IPS-18a (cell line): ENCODE data around the gene NBPF1.
"Not testable (repeated sequence)": the region's sequence is repeated elsewhere in the genome, so short reads cannot be mapped to it uniquely, and the experiment has no call there.

Experiments
- H3K27ac ChIP-seq: one replicate; pipeline ENCODE4 v1.5.1; 2013; ENCODE audit warnings: low read length
- H3K27me3 ChIP-seq: one replicate; pipeline ENCODE4 v1.6.1; 2013; ENCODE audit warnings: mild to moderate bottlenecking, low read length; ENCODE audit not compliant: control insufficient read depth, insufficient read depth
- H3K36me3 ChIP-seq: one replicate; pipeline ENCODE4 v1.6.1; 2013; ENCODE audit warnings: low read depth, low read length; ENCODE audit not compliant: control insufficient read depth
- H3K4me1 ChIP-seq: one replicate; pipeline ENCODE4 v1.6.1; 2013; ENCODE audit warnings: low read depth, low read length; ENCODE audit not compliant: control insufficient read depth
- H3K4me3 ChIP-seq: one replicate; pipeline ENCODE4 v1.5.1; 2013; ENCODE audit warnings: low read length
- H3K9ac ChIP-seq: one replicate; pipeline ENCODE4 v1.6.1; 2013; ENCODE audit warnings: mild to moderate bottlenecking, low read length, moderate library complexity
- H3K9me3 ChIP-seq: one replicate; pipeline ENCODE4 v1.6.1; 2013; ENCODE audit warnings: low read depth, low read length; ENCODE audit not compliant: control insufficient read depth

NBPF1 gene

DNA sequence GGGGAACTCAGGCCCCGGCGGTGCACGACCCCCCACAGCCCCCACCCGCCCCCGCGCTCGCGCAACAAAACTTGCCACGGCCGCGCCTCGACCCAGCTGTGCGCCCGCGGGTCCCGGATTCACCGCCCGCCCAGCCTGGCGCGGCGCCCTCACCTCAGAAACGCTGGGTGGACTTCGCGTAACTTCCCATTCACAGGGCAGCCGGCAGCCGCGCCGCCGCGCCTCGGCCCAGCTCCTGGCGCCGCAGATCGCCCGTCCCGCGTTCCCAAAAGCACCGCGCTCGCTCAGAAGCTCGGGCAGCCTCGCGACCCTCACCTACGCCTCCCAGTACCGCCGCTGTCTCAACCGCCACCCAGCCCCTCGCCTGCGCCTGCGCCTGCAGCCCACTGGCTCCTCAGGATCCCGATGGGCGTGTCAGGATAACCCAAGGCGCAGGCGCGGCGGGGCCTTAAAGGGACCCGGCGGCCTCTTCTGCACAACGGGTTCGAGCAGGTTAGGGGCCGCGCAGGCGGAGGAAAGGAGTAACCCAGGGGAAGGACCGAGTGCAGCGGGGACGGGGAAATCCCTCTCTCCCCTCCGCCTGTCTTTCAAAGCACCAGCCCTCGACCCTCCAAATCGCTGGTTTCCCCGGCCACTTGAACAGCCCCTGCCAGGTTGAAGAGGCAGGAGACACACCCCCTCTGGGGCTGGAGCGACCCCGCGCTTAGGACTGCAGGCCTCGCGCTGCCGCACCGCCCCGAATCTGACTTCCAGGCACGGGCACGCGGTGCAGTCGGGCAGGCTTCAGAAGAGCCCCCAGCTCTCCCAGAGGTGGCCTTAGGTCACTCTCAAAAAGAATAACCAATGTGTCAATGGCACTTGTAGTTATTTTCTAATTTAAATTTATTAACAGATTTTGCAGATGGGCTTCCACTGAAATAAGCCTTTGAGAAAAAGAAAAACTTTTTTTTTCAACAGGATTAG lies at the start of gene NBPF1:
TSS of gene NBPF1 (minus strand) at position 380 of the 963 bp plus-strand sequence.
- peaks cover 44% of the 10 kb centered on the region for H3K27me3 ChIP-seq
- peaks cover 13% of the 10 kb centered on the region for H3K4me1 ChIP-seq
- H3K27ac ChIP-seq, result no peak within 1 kb of the TSS
- H3K4me3 ChIP-seq, result peak within 1 kb of the TSS; percentile 72
- H3K9ac ChIP-seq, result peak within 1 kb of the TSS; percentile 52
- H3K36me3 ChIP-seq, result no peaks in the 10 kb centered on the region
- no peaks in the 10 kb centered on the region for H3K9me3 ChIP-seq

DNA sequence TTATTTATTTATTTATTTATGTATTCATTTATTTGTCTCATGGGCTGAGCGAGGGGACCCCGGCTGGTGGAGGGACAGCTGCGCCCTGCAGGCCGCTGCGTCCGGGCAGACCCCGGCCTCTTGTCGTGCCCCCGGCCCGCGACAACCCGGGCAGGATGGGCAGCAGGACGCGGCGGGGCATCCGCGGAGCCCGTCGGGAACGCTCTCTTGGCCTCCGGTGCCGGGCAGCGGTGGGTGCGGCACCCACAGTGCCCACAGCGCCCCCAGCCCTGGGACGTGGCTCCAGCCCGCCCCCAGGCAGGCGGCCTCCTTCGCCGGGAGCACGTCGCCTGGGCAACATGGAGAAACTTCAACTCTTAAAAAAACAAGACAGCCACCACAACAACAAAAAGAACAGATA lies 44.9 kb upstream of the NBPF1 start:
- not testable (repeated sequence) for H3K4me1 ChIP-seq, H3K9me3 ChIP-seq, H3K27ac ChIP-seq, H3K9ac ChIP-seq, H3K27me3 ChIP-seq, H3K4me3 ChIP-seq, H3K36me3 ChIP-seq

DNA sequence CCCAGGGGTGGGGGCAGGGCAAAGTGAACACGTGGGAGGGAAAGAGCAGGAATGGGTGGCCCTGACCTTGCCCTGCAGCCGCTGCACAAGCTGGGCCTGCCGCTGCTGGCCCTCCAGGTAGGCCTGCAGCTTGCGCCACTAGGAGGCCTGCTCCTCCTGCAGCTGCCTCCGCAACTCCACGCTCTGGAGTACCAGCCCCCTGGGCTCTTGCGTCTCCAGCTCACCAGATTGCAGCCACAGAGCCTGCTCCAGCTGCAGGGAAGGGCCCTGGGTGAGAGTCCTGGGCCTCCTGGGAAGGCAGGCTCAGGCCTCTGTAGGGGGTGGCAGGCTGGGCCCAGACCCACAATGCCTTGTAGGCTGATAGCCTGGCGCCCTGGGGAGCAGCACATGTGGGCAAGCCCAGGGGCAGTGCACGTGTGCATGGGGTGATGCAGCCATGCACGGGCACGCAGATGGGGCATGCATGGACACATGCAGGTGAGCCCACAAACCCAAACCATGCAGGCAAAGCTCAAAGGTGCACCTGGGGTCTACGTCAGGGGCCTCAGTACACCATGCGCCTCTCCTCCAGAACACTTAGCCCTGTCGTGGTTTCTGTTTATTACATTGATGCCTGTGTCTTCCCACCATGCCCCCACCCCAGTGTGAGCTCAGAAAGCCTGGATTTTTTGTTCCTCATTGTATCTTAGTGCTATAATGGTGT lies 43.8 kb upstream of the NBPF1 start:
- not testable (repeated sequence) for H3K27ac ChIP-seq, H3K36me3 ChIP-seq, H3K4me1 ChIP-seq, H3K4me3 ChIP-seq, H3K9ac ChIP-seq, H3K9me3 ChIP-seq, H3K27me3 ChIP-seq

DNA sequence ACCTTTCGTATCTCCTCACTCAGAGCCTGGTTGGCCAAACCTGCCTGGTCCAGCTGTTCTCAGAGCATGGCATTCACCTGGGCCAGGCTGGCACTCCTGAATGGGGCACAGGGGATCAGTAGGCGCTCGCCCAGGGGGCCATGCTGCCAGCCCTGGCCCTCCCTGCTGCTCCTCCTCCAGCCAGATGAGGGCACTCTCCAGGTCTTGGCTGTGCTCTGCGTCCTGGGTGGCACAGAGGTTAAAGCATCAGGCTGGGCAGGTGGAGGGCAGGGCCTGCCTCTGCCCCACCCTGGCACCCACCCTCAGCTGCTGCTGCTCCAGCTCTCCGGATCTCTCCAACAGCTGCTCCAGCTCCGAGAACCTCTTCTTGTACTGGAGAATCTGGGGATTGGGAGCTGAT lies 43.2 kb upstream of the NBPF1 start:
- H3K27me3 ChIP-seq, H3K36me3 ChIP-seq, H3K9me3 ChIP-seq, H3K9ac ChIP-seq, H3K4me3 ChIP-seq, H3K27ac ChIP-seq, H3K4me1 ChIP-seq: not testable (repeated sequence)

DNA sequence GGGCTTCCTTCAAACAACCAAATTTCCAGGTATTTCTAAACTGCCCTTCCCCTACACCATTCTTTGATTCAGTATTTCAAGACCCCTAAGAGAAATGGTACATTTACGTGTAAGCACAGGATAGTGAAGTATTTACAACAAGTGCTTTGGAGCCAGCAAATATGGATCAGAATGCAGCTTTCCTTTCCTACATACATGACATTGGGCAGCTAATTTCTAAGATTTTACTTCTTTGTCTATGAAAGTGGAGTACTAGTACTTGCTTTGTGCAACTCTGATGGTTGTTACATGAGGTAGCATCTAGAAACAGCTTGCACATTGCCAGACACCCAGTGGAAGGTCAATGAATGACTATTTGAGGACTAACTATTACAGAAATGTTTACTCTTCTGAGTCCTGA lies 38.2 kb upstream of the NBPF1 start:
- H3K9ac ChIP-seq, H3K36me3 ChIP-seq: not testable (repeated sequence)

DNA sequence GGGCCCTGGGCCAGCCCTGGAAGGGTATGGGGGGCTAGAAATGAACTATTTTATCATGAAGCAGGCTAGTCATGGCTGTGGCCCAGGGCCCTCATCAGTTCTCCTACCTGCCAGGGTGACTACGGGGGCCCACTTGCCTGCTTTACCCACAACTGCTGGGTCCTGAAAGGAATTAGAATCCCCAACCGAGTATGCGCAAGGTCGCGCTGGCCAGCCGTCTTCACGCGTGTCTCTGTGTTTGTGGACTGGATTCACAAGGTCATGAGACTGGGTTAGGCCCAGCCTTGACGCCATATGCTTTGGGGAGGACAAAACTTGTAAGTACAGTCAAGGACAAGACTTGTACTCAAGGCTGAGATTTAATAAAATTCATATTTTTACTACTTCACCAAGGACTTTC lies 36.6 kb upstream of the NBPF1 start:
- H3K9me3 ChIP-seq, H3K27ac ChIP-seq, H3K4me1 ChIP-seq, H3K9ac ChIP-seq, H3K4me3 ChIP-seq, H3K36me3 ChIP-seq: not testable (repeated sequence)
- H3K27me3 ChIP-seq, result peaks cover 21% of the 10 kb centered on the region

More for the DNA sequence above, 38.2 kb upstream of the NBPF1 start:
- not testable (repeated sequence) for H3K4me1 ChIP-seq, H3K4me3 ChIP-seq, H3K9me3 ChIP-seq, H3K27ac ChIP-seq
- peaks cover 15% of the 10 kb centered on the region for H3K27me3 ChIP-seq

DNA sequence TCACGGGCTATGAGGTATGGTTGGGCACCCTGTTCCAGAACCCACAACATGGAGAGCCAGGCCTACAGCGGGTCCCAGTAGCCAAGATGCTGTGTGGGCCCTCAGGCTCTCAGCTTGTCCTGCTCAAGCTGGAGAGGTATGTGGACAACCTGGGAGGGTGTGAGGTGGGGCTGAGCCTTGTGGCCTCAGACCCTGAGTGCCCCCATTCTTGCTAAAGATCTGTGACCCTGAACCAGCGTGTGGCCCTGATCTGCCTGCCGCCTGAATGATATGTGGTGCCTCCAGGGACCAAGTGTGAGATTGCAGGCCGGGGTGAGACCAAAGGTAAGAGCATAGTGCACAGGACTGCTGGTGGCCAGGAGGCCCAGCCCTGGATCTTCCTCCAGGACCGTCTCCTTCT lies 36.0 kb upstream of the NBPF1 start:
- not testable (repeated sequence) for H3K27ac ChIP-seq, H3K4me3 ChIP-seq, H3K36me3 ChIP-seq, H3K4me1 ChIP-seq, H3K9me3 ChIP-seq, H3K9ac ChIP-seq
- peaks cover 21% of the 10 kb centered on the region for H3K27me3 ChIP-seq

DNA sequence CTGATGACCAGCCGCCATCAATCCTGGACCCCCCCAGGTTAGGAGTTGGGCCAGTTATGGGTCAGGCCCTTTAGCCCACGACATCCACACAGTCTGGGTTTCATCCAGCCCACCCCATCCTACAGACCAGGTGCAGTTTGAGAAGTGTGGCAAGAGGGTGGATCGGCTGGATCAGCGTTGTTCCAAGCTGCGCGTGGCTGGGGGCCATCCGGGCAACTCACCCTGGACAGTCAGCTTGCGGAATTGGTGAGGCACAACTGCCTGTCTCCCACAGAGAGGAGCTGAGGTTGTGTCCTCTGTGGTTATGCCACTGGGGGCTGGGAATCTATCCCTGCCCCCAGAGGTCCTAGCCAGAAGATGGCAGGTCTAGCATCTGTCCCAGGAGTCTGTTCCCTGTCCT lies 35.4 kb upstream of the NBPF1 start:
- not testable (repeated sequence) for H3K9me3 ChIP-seq, H3K4me3 ChIP-seq, H3K9ac ChIP-seq, H3K36me3 ChIP-seq, H3K4me1 ChIP-seq, H3K27ac ChIP-seq
- peaks cover 21% of the 10 kb centered on the region for H3K27me3 ChIP-seq

DNA sequence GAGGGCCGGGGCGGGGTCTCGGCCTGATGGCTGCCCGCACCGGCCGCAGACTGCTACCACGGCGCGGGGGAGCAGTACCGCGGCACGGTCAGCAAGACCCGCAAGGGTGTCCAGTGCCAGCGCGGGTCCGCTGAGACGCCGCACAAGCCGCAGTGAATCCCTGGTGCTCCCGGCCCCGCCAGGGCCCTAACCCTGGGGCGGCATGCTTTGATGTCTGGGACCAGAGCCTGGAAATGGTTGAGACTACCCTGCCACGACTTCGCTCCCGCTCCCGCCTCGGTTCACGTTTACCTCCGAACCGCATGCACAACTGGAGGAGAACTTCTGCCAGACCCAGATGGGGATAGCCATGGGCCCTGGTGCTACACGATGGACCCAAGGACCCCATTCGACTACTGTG lies 34.9 kb upstream of the NBPF1 start:
- H3K27ac ChIP-seq, H3K9ac ChIP-seq, H3K9me3 ChIP-seq, H3K4me3 ChIP-seq, H3K4me1 ChIP-seq, H3K36me3 ChIP-seq: not testable (repeated sequence)
- peaks cover 21% of the 10 kb centered on the region for H3K27me3 ChIP-seq

DNA sequence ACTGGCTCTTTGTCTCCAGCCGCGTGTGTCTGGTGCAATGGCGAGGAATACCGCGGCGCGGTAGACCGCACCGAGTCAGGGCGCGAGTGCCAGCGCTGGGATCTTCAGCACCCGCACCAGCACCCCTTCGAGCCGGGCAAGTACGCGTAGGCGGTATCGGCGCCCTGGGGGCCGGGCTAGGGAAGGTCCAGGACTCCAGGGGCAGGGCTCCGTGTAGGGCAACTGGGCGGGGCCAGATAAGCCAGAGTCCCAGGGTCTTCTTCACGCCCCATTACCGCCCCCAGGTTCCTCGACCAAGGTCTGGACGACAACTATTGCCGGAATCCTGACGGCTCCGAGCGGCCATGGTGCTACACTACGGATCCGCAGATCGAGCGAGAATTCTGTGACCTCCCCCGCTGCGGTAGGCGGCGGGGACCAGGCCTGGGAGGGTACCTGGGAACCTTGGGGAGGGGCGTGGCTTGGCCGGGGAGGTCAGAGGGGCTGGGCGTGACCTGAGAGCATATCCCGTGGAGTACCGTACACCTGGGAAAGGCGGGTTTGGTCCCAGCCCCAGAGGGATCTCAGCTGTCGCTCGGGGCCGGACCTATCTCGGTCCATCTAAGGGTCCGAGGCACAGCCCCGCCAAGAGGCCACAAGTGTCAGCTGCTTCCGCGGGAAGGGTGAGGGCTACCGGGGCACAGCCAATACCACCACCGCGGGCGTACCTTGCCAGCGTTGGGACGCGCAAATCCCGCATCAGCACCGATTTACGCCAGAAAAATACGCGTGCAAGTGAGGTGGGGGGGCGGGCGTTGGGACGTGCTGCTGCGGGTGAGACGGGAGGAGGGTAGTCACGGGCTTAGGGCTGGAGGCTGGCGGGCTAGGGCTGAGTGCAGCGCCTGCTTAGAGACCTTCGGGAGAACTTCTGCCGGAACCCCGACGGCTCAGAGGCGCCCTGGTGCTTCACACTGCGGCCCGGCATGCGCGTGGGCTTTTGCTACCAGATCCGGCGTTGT lies 34.1 kb upstream of the NBPF1 start:
- H3K4me3 ChIP-seq, result peak overlapping the region; percentile 39
- not testable (repeated sequence) for H3K4me1 ChIP-seq

DNA sequence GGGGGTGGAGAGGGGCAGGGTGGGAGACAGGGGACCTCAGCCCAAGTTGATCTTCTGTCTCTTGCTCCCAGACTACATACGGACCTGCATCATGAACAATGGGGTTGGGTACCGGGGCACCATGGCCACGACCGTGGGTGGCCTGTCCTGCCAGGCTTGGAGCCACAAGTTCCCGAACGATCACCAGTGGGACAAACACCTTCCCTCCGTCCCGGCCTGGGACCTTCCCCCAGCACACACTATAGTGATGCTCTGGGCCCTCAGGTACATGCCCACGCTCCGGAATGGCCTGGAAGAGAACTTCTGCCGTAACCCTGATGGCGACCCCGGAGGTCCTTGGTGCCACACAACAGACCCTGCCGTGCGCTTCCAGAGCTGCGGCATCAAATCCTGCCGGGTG lies 33.4 kb upstream of the NBPF1 start:
- not testable (repeated sequence) for H3K9me3 ChIP-seq, H3K4me1 ChIP-seq, H3K4me3 ChIP-seq, H3K27ac ChIP-seq, H3K36me3 ChIP-seq, H3K9ac ChIP-seq
- peaks cover 21% of the 10 kb centered on the region for H3K27me3 ChIP-seq

More for the DNA sequence above, 34.1 kb upstream of the NBPF1 start:
- peaks cover 21% of the 10 kb centered on the region for H3K27me3 ChIP-seq
- not testable (repeated sequence) for H3K9ac ChIP-seq, H3K36me3 ChIP-seq, H3K27ac ChIP-seq, H3K9me3 ChIP-seq
